ENCODE results near the gene AMDHD2. TPM values are rescaled to one million over a fixed set of nuclear protein-coding genes. Genes with fewer than 3 reads are reported as not detected.
A peak's percentile ranks its signal among the peaks of the same experiment; 100 is the strongest.
"Not testable (repeated sequence)": the region's sequence is repeated elsewhere in the genome, so short reads cannot be mapped to it uniquely, and the experiment has no call there.

The AMDHD2 gene
- total RNA-seq, 2 donors from 2014 or later, result 19.4 to 31.6 TPM

- H3K4me3 ChIP-seq; H3K27ac ChIP-seq; H3K36me3 ChIP-seq; H3K9me3 ChIP-seq; H3K27me3 ChIP-seq; intact Hi-C loops (cut with DNase I); H3K9ac ChIP-seq (ENCODE audit: low read depth in 2 of 2, low read length in 2 of 2); DNase-seq; H3K4me1 ChIP-seq: not testable (repeated sequence)
Observed at GRCh38 chr16:2550283-2550878, 30.2 kb downstream of the AMDHD2 start.

GRCh38 chr16:2551420-2551889 is 31.3 kb downstream of the AMDHD2 start:
- H3K9me3 ChIP-seq; intact Hi-C loops (cut with DNase I); H3K4me3 ChIP-seq; DNase-seq; H3K27ac ChIP-seq; H3K9ac ChIP-seq (ENCODE audit: low read depth in 2 of 2, low read length in 2 of 2); H3K27me3 ChIP-seq; H3K4me1 ChIP-seq; H3K36me3 ChIP-seq: not testable (repeated sequence)

GRCh38 chr16:2554709-2555425 is 34.7 kb downstream of the AMDHD2 start:
- H3K36me3 ChIP-seq; DNase-seq; H3K4me3 ChIP-seq; H3K27me3 ChIP-seq; H3K9ac ChIP-seq (ENCODE audit: low read depth in 2 of 2, low read length in 2 of 2); intact Hi-C loops (cut with DNase I); H3K4me1 ChIP-seq; H3K9me3 ChIP-seq; H3K27ac ChIP-seq: not testable (repeated sequence)

GRCh38 chr16:2557150-2557549 is 37.0 kb downstream of the AMDHD2 start:
- H3K36me3 ChIP-seq; H3K9ac ChIP-seq (ENCODE audit: low read depth in 2 of 2, low read length in 2 of 2); H3K27ac ChIP-seq; H3K4me1 ChIP-seq; intact Hi-C loops (cut with DNase I); H3K27me3 ChIP-seq; DNase-seq; H3K4me3 ChIP-seq; H3K9me3 ChIP-seq: not testable (repeated sequence)

- H3K9me3 ChIP-seq; H3K9ac ChIP-seq (ENCODE audit: low read depth in 2 of 2, low read length in 2 of 2); H3K4me1 ChIP-seq; H3K36me3 ChIP-seq; H3K27me3 ChIP-seq; H3K27ac ChIP-seq; H3K4me3 ChIP-seq; intact Hi-C loops (cut with DNase I); DNase-seq: not testable (repeated sequence)
Observed at GRCh38 chr16:2560131-2560797, 40.1 kb downstream of the AMDHD2 start.

GRCh38 chr16:2560798-2561133 is 40.6 kb downstream of the AMDHD2 start:
- not testable (repeated sequence) for H3K27ac ChIP-seq

GRCh38 chr16:2567506-2567905 is 47.3 kb downstream of the AMDHD2 start:
- H3K27me3 ChIP-seq; DNase-seq; intact Hi-C loops (cut with DNase I); H3K36me3 ChIP-seq; H3K9ac ChIP-seq (ENCODE audit: low read depth in 2 of 2, low read length in 2 of 2); H3K4me3 ChIP-seq; H3K27ac ChIP-seq; H3K4me1 ChIP-seq; H3K9me3 ChIP-seq: not testable (repeated sequence)

More at GRCh38 chr16:2560798-2561133, 40.6 kb downstream of the AMDHD2 start:
- H3K27me3 ChIP-seq; H3K4me3 ChIP-seq; intact Hi-C loops (cut with DNase I); H3K9ac ChIP-seq (ENCODE audit: low read depth in 2 of 2, low read length in 2 of 2); H3K36me3 ChIP-seq; H3K9me3 ChIP-seq; H3K4me1 ChIP-seq: not testable (repeated sequence)
- peak; percentile 24 for TF ChIP-seq CTCF (IDR thresholded peaks at IDR 0.05)
- peak; percentile 80 for DNase-seq

GRCh38 chr16:2568573-2568972 is 48.4 kb downstream of the AMDHD2 start:
- DNase-seq; H3K4me3 ChIP-seq; H3K4me1 ChIP-seq; H3K9me3 ChIP-seq; H3K36me3 ChIP-seq; intact Hi-C loops (cut with DNase I); H3K27me3 ChIP-seq; H3K9ac ChIP-seq (ENCODE audit: low read depth in 2 of 2, low read length in 2 of 2); H3K27ac ChIP-seq: not testable (repeated sequence)

GRCh38 chr16:2572704-2573103 is 52.5 kb downstream of the AMDHD2 start:
- intact Hi-C loops (cut with DNase I); H3K36me3 ChIP-seq; H3K4me3 ChIP-seq; H3K9me3 ChIP-seq; H3K27ac ChIP-seq; H3K4me1 ChIP-seq; H3K9ac ChIP-seq (ENCODE audit: low read depth in 2 of 2, low read length in 2 of 2); H3K27me3 ChIP-seq; DNase-seq: not testable (repeated sequence)

- H3K27me3 ChIP-seq; H3K36me3 ChIP-seq; H3K9ac ChIP-seq (ENCODE audit: low read depth in 2 of 2, low read length in 2 of 2); H3K9me3 ChIP-seq; DNase-seq; intact Hi-C loops (cut with DNase I); H3K27ac ChIP-seq; H3K4me1 ChIP-seq; H3K4me3 ChIP-seq: not testable (repeated sequence)
Observed at GRCh38 chr16:2575839-2576238, 55.7 kb downstream of the AMDHD2 start.

- DNase-seq; H3K36me3 ChIP-seq; H3K9ac ChIP-seq (ENCODE audit: low read depth in 2 of 2, low read length in 2 of 2); intact Hi-C loops (cut with DNase I); H3K27me3 ChIP-seq; H3K4me3 ChIP-seq; H3K27ac ChIP-seq; H3K4me1 ChIP-seq; H3K9me3 ChIP-seq: not testable (repeated sequence)
Observed at GRCh38 chr16:2577044-2577443, 56.9 kb downstream of the AMDHD2 start.

- H3K9me3 ChIP-seq; H3K4me1 ChIP-seq; H3K27me3 ChIP-seq; DNase-seq; H3K9ac ChIP-seq (ENCODE audit: low read depth in 2 of 2, low read length in 2 of 2); intact Hi-C loops (cut with DNase I); H3K27ac ChIP-seq; H3K4me3 ChIP-seq; H3K36me3 ChIP-seq: not testable (repeated sequence)
Observed at GRCh38 chr16:2578905-2579304, 58.7 kb downstream of the AMDHD2 start.

All from colonic mucosa (tissue), 4 donors.